ENCODE measurements around the gene HHIP.

DNA sequence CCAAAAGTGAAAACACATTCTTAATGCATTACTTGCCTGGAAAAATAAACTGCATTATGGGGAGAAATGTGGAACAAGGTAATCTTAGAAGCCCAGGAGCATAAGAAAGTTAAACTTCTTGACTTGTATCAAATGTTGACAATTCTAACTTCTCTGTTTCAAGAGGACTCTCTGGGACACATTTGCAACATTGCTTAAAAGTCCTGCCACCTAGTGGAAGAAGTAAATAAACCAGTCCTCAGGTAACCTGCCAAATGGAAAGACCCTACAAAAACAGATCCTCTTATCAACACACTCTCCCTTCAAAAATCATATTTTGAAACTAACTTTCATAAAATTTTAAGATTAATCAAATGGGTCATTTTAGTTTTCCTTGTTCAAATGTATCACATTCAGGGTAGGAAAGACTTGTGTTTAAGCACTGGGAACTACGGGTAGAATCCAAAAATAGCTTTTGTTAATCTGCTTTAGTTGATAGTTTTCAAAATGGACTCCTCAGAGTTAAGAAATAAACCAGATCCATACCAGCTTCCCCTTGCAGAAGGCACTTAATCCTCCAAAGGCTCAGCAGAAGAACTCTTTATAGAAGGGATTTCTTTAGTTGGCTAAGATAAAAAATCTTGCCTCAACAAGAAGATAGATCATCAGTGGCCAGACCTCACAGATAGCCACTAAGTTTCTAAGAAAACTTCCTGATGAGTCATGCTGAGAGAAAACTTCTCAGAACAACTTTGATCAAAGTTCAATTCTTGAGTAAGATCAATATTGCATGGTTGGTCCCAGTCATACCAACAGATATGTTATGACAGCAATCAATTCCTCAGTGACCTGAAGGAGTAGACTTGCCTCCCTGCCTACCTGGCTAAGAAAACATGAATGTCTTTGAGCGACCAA, 141.7 kb downstream of the HHIP start:
- TF ChIP-seq, protein P1, sequence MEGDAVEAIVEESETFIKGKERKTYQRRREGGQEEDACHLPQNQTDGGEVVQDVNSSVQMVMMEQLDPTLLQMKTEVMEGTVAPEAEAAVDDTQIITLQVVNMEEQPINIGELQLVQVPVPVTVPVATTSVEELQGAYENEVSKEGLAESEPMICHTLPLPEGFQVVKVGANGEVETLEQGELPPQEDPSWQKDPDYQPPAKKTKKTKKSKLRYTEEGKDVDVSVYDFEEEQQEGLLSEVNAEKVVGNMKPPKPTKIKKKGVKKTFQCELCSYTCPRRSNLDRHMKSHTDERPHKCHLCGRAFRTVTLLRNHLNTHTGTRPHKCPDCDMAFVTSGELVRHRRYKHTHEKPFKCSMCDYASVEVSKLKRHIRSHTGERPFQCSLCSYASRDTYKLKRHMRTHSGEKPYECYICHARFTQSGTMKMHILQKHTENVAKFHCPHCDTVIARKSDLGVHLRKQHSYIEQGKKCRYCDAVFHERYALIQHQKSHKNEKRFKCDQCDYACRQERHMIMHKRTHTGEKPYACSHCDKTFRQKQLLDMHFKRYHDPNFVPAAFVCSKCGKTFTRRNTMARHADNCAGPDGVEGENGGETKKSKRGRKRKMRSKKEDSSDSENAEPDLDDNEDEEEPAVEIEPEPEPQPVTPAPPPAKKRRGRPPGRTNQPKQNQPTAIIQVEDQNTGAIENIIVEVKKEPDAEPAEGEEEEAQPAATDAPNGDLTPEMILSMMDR (IDR thresholded peaks at IDR 0.05; ENCODE audit: low read depth, low read length, missing input control), result peak; percentile 49
- no peak for TF ChIP-seq YY1 (IDR thresholded peaks at IDR 0.05)
- no peak for TF ChIP-seq JUND (IDR thresholded peaks at IDR 0.05)
- no peak for TF ChIP-seq TAF1 (conservative IDR thresholded peaks at IDR 0.05)
